Trophoblast cell (in vitro differentiated cells and primary cell): ENCODE results near the gene SLC46A3.

ENCODE experiments used
- DNase-seq, 2 donors: peaks; one replicate each; pipeline ENCODE4 v3.0.0-alpha.2; 2016
- H2AFZ ChIP-seq: 2 replicates; pipeline ENCODE4 v1.6.1; 2013; ENCODE audit warnings: low read length, moderate library complexity, mild to moderate bottlenecking; ENCODE audit not compliant: insufficient read depth, poor library complexity
- H2AK5ac ChIP-seq: 2 replicates; pipeline ENCODE4 v1.6.1; 2013; ENCODE audit warnings: mild to moderate bottlenecking, low read length
- H2BK120ac ChIP-seq: 2 replicates; pipeline ENCODE4 v1.6.1; 2013; ENCODE audit warnings: low read length, mild to moderate bottlenecking, moderate library complexity; ENCODE audit not compliant: insufficient read depth, poor library complexity
- H2BK12ac ChIP-seq: 2 replicates; pipeline ENCODE4 v1.6.1; 2013; ENCODE audit warnings: mild to moderate bottlenecking, low read length, moderate library complexity
- H2BK5ac ChIP-seq: 2 replicates; pipeline ENCODE4 v1.6.1; 2013; ENCODE audit warnings: low read length, low read depth, moderate library complexity, mild to moderate bottlenecking; ENCODE audit not compliant: poor library complexity
- H3K14ac ChIP-seq: 2 replicates; pipeline ENCODE4 v1.6.1; 2013; ENCODE audit warnings: mild to moderate bottlenecking, low read length
- H3K18ac ChIP-seq: 2 replicates; pipeline ENCODE4 v1.6.1; 2013; ENCODE audit warnings: mild to moderate bottlenecking, low read length
- H3K23ac ChIP-seq: 2 replicates; pipeline ENCODE4 v1.6.1; 2013; ENCODE audit warnings: low read length
- H3K27ac ChIP-seq: 2 replicates; pipeline ENCODE4 v1.5.1; 2013; ENCODE audit warnings: low read depth, mild to moderate bottlenecking, inconsistent platforms, low read length, moderate library complexity
- H3K27me3 ChIP-seq: 2 replicates; pipeline ENCODE4 v1.6.1; 2013; ENCODE audit warnings: inconsistent platforms, mild to moderate bottlenecking, low read length, moderate library complexity; ENCODE audit not compliant: insufficient read depth
- H3K36me3 ChIP-seq, 2 experiments: 1 replicate in 1 of 2; 2 replicates in 1 of 2; pipeline ENCODE4 v1.6.1; 2013; ENCODE audit warnings: low read length in 2 of 2, mild to moderate bottlenecking in 2 of 2, moderate library complexity in 1 of 2; ENCODE audit not compliant: insufficient read depth in 2 of 2, control insufficient read depth in 1 of 2
- H3K4ac ChIP-seq: 2 replicates; pipeline ENCODE4 v1.6.1; 2013; ENCODE audit warnings: low read depth, mild to moderate bottlenecking, low read length, moderate library complexity
- H3K4me1 ChIP-seq, 2 experiments: 1 replicate in 1 of 2; 2 replicates in 1 of 2; pipeline ENCODE4 v1.6.1; 2013; ENCODE audit warnings: low read length in 2 of 2, mild to moderate bottlenecking in 2 of 2, moderate library complexity in 1 of 2; ENCODE audit not compliant: insufficient read depth in 2 of 2, control insufficient read depth in 1 of 2
- H3K4me2 ChIP-seq: 2 replicates; pipeline ENCODE4 v1.6.1; 2013; ENCODE audit warnings: inconsistent platforms, mild to moderate bottlenecking, low read length, moderate library complexity
- H3K4me3 ChIP-seq: 2 replicates; pipeline ENCODE4 v1.5.1; 2013; ENCODE audit warnings: mild to moderate bottlenecking, low read depth, low read length, inconsistent platforms
- H3K79me1 ChIP-seq: one replicate; pipeline ENCODE4 v1.6.1; 2013; ENCODE audit warnings: low read length
- H3K79me2 ChIP-seq: 2 replicates; pipeline ENCODE4 v1.6.1; 2013; ENCODE audit warnings: low read length, mild to moderate bottlenecking; ENCODE audit not compliant: control insufficient read depth, insufficient read depth, poor library complexity
- H3K9ac ChIP-seq: 2 replicates; pipeline ENCODE4 v1.6.1; 2013; ENCODE audit warnings: mild to moderate bottlenecking, low read length
- H3K9me3 ChIP-seq: 2 replicates; pipeline ENCODE4 v1.6.1; 2013; ENCODE audit warnings: low read depth, mild to moderate bottlenecking, control low read depth, inconsistent platforms, low read length; ENCODE audit not compliant: insufficient read depth
- H4K12ac ChIP-seq: 2 replicates; pipeline ENCODE4 v1.6.1; 2013; ENCODE audit warnings: low read depth, mild to moderate bottlenecking, low read length, moderate library complexity
- H4K8ac ChIP-seq: 2 replicates; pipeline ENCODE4 v1.6.1; 2013; ENCODE audit warnings: low read depth, mild to moderate bottlenecking, low read length, moderate library complexity
- H4K91ac ChIP-seq: one replicate; pipeline ENCODE4 v1.6.1; 2013; ENCODE audit warnings: low read depth, mild to moderate bottlenecking, low read length, moderate library complexity
- WGBS: extraction: QIAGEN DNeasy Blood & Tissue Kit; methylation state at CpG from one replicate; pipeline ENCODE4 v1.1.7; 2013; ENCODE audit warnings: missing lambda C conversion rate; ENCODE audit not compliant: insufficient read length, insufficient coverage; ENCODE audit errors: extremely low coverage; 5-methylcytosine and 5-hydroxymethylcytosine counted together

The SLC46A3 gene

GRCh38 chr13:28678809-28679208, 40.0 kb downstream of the SLC46A3 start:
- no CpG with 5 or more reads among the region's 1 CpG for WGBS

GRCh38 chr13:28671126-28671792, 47.5 kb downstream of the SLC46A3 start:
- Histone ChIP-seq H4K8ac (no peak overlapping the region), H3K18ac (no peak overlapping the region), H3K14ac (no peak overlapping the region), H3K79me1 (no peaks in the 10 kb centered on the region), H2BK5ac (no peak overlapping the region), H2AK5ac (no peak overlapping the region), H4K12ac (no peak overlapping the region), H3K36me3 (peaks cover 28 to 55% of the 10 kb centered on the region in 2 experiments), H2BK120ac (no peak overlapping the region), H2BK12ac (no peak overlapping the region), H3K23ac (no peak overlapping the region), H3K27ac (no peak overlapping the region), H3K4me1 (no peaks in the 10 kb centered on the region), H3K9ac (no peak overlapping the region), H3K9me3 (no peaks in the 10 kb centered on the region), H2AFZ (no peak overlapping the region), H3K4me2 (no peak overlapping the region), H3K4ac (no peak overlapping the region), H3K27me3 (no peaks in the 10 kb centered on the region), H3K79me2 (no peaks in the 10 kb centered on the region), H4K91ac (no peak overlapping the region), H3K4me3 (no peak overlapping the region)
- DNase-seq: no peak

More at GRCh38 chr13:28678809-28679208, 40.0 kb downstream of the SLC46A3 start:
- H4K8ac ChIP-seq: no peak overlapping the region
- no peak overlapping the region for H3K18ac ChIP-seq
- no peak overlapping the region for H2AFZ ChIP-seq
- H4K91ac ChIP-seq: no peak overlapping the region
- no peak overlapping the region for H3K14ac ChIP-seq
- H2BK5ac ChIP-seq: no peak overlapping the region
- H3K23ac ChIP-seq: no peak overlapping the region
- H3K27me3 ChIP-seq: no peaks in the 10 kb centered on the region
- no peak overlapping the region for H2BK120ac ChIP-seq
- H4K12ac ChIP-seq: no peak overlapping the region
- H2AK5ac ChIP-seq: no peak overlapping the region
- no peaks in the 10 kb centered on the region for H3K9me3 ChIP-seq
- DNase-seq: peak in 1 of 2 donors; percentile 23
- no peak overlapping the region for H2BK12ac ChIP-seq
- H3K27ac ChIP-seq: no peak overlapping the region
- H3K9ac ChIP-seq: no peak overlapping the region
- H3K79me2 ChIP-seq: no peaks in the 10 kb centered on the region
- peaks cover 20 to 25% of the 10 kb centered on the region in 2 experiments for H3K36me3 ChIP-seq
- no peak overlapping the region for H3K4me3 ChIP-seq
- no peaks in the 10 kb centered on the region for H3K4me1 ChIP-seq
- no peaks in the 10 kb centered on the region for H3K79me1 ChIP-seq
- no peak overlapping the region for H3K4ac ChIP-seq
- no peak overlapping the region for H3K4me2 ChIP-seq

- no peak overlapping the region for H2BK120ac ChIP-seq
- no CpG with 5 or more reads among the region's 9 CpGs for WGBS
- no peak overlapping the region for H3K23ac ChIP-seq
- no peaks in the 10 kb centered on the region for H3K79me1 ChIP-seq
- no peak overlapping the region for H4K12ac ChIP-seq
- no peaks in the 10 kb centered on the region for H3K79me2 ChIP-seq
- no peak overlapping the region for H2AK5ac ChIP-seq
- no peaks in the 10 kb centered on the region for H3K27me3 ChIP-seq
- no peak overlapping the region for H3K27ac ChIP-seq
- no peak overlapping the region for H3K9ac ChIP-seq
- no peak overlapping the region for H2AFZ ChIP-seq
- no peak overlapping the region for H3K4ac ChIP-seq
- H4K91ac ChIP-seq: no peak overlapping the region
- no peak overlapping the region for H4K8ac ChIP-seq
- H2BK12ac ChIP-seq: no peak overlapping the region
- H3K14ac ChIP-seq: no peak overlapping the region
- no peaks in the 10 kb centered on the region for H3K9me3 ChIP-seq
- no peak overlapping the region for H3K4me3 ChIP-seq
- H3K4me2 ChIP-seq: no peak overlapping the region
- H2BK5ac ChIP-seq: no peak overlapping the region
- no peak overlapping the region for H3K18ac ChIP-seq
- DNase-seq: no peak
- H3K4me1 ChIP-seq: no peaks in the 10 kb centered on the region
- peaks cover 13 to 35% of the 10 kb centered on the region in 2 experiments for H3K36me3 ChIP-seq
Observed at GRCh38 chr13:28666897-28667488, 51.8 kb downstream of the SLC46A3 start.

GRCh38 chr13:28659621-28659970, 59.2 kb downstream of the SLC46A3 start:
- peak in 1 of 2 donors; percentile 64 for DNase-seq

More at GRCh38 chr13:28659621-28659970, 59.2 kb downstream of the SLC46A3 start:
- Histone ChIP-seq H4K8ac (peak overlapping the region; percentile 91), H3K79me2 (peaks cover 14% of the 10 kb centered on the region), H3K4me2 (peak overlapping the region; percentile 94), H3K4ac (peak overlapping the region; percentile 91), H2AK5ac (peak overlapping the region; percentile 55), H2AFZ (peak overlapping the region; percentile 55), H3K79me1 (peaks cover 10% of the 10 kb centered on the region), H3K18ac (peak overlapping the region; percentile 68), H3K23ac (no peak overlapping the region), H3K14ac (peak overlapping the region; percentile 73), H4K12ac (no peak overlapping the region), H3K9ac (peak overlapping the region; percentile 79), H3K27ac (no peak overlapping the region), H3K9me3 (no peaks in the 10 kb centered on the region), H3K4me3 (peak overlapping the region; percentile 90), H2BK12ac (no peak overlapping the region), H3K4me1 (peaks cover 0 to 4% of the 10 kb centered on the region in 2 experiments), H3K27me3 (no peaks in the 10 kb centered on the region), H4K91ac (peak overlapping the region; percentile 68), H2BK5ac (peak overlapping the region; percentile 51), H3K36me3 (peaks cover 3 to 10% of the 10 kb centered on the region in 2 experiments), H2BK120ac (peak overlapping the region; percentile 34)
- WGBS: no CpG with 5 or more reads among the region's 4 CpGs
